PC-3 (cell line): ENCODE data around the gene LTA4H.

Source experiments
- CTCF ChIP-seq: fragments of 300-600 bp; sonication (generic); conservative IDR thresholded peaks from 2 replicates; pipeline ENCODE4 v1.5.1; 2017; ENCODE audit warnings: antibody characterized with exemption, low read depth, mild to moderate bottlenecking, low read length
- EZH2 ChIP-seq: fragments of 300-600 bp; sonication (generic); IDR thresholded peaks from one replicate; pipeline ENCODE4 v1.6.1; 2017; ENCODE audit warnings: antibody characterized with exemption, mild to moderate bottlenecking, low read length; ENCODE audit not compliant: unreplicated experiment
- EZH2phosphoT487 ChIP-seq: fragments of 300-600 bp; sonication (generic); IDR thresholded peaks from 2 replicates; pipeline ENCODE4 v1.6.1; 2018; ENCODE audit warnings: mild to moderate bottlenecking, antibody characterized with exemption, low read length, borderline replicate concordance

GRCh38 chr12:95959107-95959506 is 76.3 kb downstream of the LTA4H start:
- TF ChIP-seq EZH2 = no peak
- peak; percentile 50 for TF ChIP-seq CTCF
- TF ChIP-seq EZH2phosphoT487 = no peak
